Kidney epithelial cell (primary cell): ENCODE data around the gene P4HA2. TPM values are rescaled to one million over a fixed set of nuclear protein-coding genes. Genes with fewer than 3 reads are reported as not detected.

ENCODE experiments used
- DNase-seq: peaks from one replicate; pipeline ENCODE4 v3.0.0-alpha.2; 2010; ENCODE audit warnings: low read depth
- H3K27me3 ChIP-seq: 2 replicates; pipeline ENCODE4 v1.6.0; 2011; ENCODE audit warnings: low read length; ENCODE audit not compliant: control insufficient read depth, insufficient read depth
- H3K36me3 ChIP-seq: 2 replicates; pipeline ENCODE4 v1.5.1; 2011; ENCODE audit warnings: low read length; ENCODE audit not compliant: control insufficient read depth, insufficient read depth
- H3K4me3 ChIP-seq: 2 replicates; pipeline ENCODE4 v1.5.1; 2011; ENCODE audit warnings: low read depth, mild to moderate bottlenecking, control low read depth, low read length
- total RNA-seq: library from RNA; depleted of rRNA; stranded (reverse); fragments of >200 nt; gene quantifications from 2 replicates; pipeline ENCODE4 v1.2.3, GENCODE V29; 2015
- TF ChIP-seq, protein P1 (sequence below): IDR thresholded peaks from 2 replicates; pipeline ENCODE4 v1.5.1; 2011; ENCODE audit warnings: mild to moderate bottlenecking, moderate library complexity, low read length, control low read depth, inconsistent platforms; ENCODE audit not compliant: insufficient read depth, poor library complexity, severe bottlenecking

Gene P4HA2
- total RNA-seq, 1 donor from 2014 or later = 77.5 TPM

- Histone ChIP-seq H3K36me3 (no peaks in the 10 kb centered on the region), H3K4me3 (no peak overlapping the region), H3K27me3 (no peaks in the 10 kb centered on the region)
- DNase-seq = no peak
- TF ChIP-seq, protein P1, sequence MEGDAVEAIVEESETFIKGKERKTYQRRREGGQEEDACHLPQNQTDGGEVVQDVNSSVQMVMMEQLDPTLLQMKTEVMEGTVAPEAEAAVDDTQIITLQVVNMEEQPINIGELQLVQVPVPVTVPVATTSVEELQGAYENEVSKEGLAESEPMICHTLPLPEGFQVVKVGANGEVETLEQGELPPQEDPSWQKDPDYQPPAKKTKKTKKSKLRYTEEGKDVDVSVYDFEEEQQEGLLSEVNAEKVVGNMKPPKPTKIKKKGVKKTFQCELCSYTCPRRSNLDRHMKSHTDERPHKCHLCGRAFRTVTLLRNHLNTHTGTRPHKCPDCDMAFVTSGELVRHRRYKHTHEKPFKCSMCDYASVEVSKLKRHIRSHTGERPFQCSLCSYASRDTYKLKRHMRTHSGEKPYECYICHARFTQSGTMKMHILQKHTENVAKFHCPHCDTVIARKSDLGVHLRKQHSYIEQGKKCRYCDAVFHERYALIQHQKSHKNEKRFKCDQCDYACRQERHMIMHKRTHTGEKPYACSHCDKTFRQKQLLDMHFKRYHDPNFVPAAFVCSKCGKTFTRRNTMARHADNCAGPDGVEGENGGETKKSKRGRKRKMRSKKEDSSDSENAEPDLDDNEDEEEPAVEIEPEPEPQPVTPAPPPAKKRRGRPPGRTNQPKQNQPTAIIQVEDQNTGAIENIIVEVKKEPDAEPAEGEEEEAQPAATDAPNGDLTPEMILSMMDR = no peak
Observed at GRCh38 chr5:132233811-132234683, 6.4 kb upstream of the P4HA2 start.

GRCh38 chr5:132233081-132233480 lies 5.4 kb upstream of the P4HA2 start:
- TF ChIP-seq, protein P1 = no peak
- no peak for DNase-seq

GRCh38 chr5:132232465-132232864 lies 4.8 kb upstream of the P4HA2 start:
- Histone ChIP-seq H3K36me3 (no peaks in the 10 kb centered on the region), H3K4me3 (no peak overlapping the region), H3K27me3 (no peaks in the 10 kb centered on the region)
- TF ChIP-seq, protein P1 = no peak
- DNase-seq = no peak

More at GRCh38 chr5:132233081-132233480, 5.4 kb upstream of the P4HA2 start:
- no peaks in the 10 kb centered on the region for H3K36me3 ChIP-seq
- no peaks in the 10 kb centered on the region for H3K27me3 ChIP-seq
- H3K4me3 ChIP-seq = no peak overlapping the region

- no peaks in the 10 kb centered on the region for H3K27me3 ChIP-seq
- no peak overlapping the region for H3K4me3 ChIP-seq
- DNase-seq = no peak
- TF ChIP-seq, protein P1 = no peak
- no peaks in the 10 kb centered on the region for H3K36me3 ChIP-seq
Observed at GRCh38 chr5:132230871-132231270, 3.2 kb upstream of the P4HA2 start.

GRCh38 chr5:132229236-132229635 lies 1.6 kb upstream of the P4HA2 start:
- Histone ChIP-seq H3K27me3 (no peaks in the 10 kb centered on the region), H3K36me3 (no peaks in the 10 kb centered on the region), H3K4me3 (no peak overlapping the region)
- TF ChIP-seq, protein P1 = no peak
- no peak for DNase-seq
